ENCODE measurements around the gene PDE11A. TPM values are rescaled to one million over a fixed set of nuclear protein-coding genes. Genes with fewer than 3 reads are reported as not detected.
A peak's percentile ranks its signal among the peaks of the same experiment; 100 is the strongest.

Gene PDE11A
- total RNA-seq: 1 to 10 TPM in 1 of 2 donors, under 1 TPM in 1; 0.25 to 1.3 TPM
- polyA plus RNA-seq: under 1 TPM in 1 of 2 donors, not detected in 1; 0.11 TPM
- long read RNA-seq, donor 1: 0 reads
- long read RNA-seq, donor 2: 0 reads
- long read RNA-seq, donor 3: 0 reads
- long read RNA-seq, donor 4: 0 reads
- long read RNA-seq, donor 5: 0 reads

DNA sequence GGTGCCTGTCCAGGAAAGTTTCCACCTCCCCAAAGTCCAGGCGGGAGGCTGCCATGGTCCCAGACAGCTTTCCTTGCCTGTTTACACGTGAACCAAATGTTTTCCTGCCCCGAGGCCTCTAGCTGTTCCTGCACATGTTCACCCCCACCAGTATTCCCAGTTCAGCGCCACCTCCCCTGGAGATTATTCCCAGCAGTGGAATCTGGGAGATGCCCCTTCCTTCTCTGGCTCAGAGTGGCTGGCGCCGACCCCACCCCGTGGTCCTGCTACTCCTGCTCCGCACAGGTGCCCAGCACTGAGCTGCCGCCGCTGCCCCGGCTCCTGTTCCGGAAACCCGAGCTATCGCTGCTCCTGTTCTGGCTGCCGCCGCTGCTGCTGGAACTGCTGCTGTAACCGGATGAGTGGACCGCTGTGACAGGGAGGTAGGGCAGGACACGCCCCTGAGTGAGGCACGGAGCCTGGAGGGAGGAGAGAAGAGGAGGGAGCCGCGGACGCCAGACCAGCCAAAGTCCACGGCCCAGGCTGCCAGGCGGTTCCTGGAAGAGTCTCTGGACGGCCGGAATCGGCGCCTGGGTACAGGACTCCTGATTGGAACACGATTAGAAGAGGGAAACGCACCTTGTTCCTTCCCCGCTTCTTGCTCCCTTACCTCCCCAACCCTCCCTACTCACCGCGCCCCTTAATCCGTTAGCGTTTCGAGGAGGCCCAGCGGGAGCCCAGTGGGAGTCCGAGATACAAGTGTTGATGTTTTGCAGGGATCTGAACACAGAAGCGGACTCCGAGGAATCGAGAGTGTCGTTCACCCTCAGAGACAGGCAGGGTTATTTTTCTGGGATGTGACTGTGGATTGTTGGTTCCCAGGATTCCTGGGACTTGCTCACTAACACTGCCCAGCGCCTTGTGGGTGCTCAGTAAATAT is at the start of gene PDE11A:
PDE11A (minus strand) TSS at position 395 of the 919 bp plus-strand sequence; CDS start at position 55, 340 bp downstream.
- Histone ChIP-seq H3K9ac (ENCODE audit: insufficient read depth in 1 of 2, low read length in 2 of 2) (no peak within 1 kb of the TSS), H3K9me3 (ENCODE audit: control insufficient read depth in 4 of 4, insufficient read depth in 3 of 4, low read length in 3 of 4) (no peaks in the 10 kb centered on the region), H3K27ac (ENCODE audit: low read depth in 1 of 2, low read length in 1 of 2) (no peak within 1 kb of the TSS), H3K36me3 (ENCODE audit: control insufficient read depth in 4 of 4, insufficient read depth in 4 of 4, low read length in 4 of 4) (no peaks in the 10 kb centered on the region), H3K4me1 (ENCODE audit: control insufficient read depth in 5 of 5, insufficient read depth in 5 of 5, low read length in 5 of 5) (peaks cover 0 to 10% (median 0%) of the 10 kb centered on the region in 5 donors), H3K27me3 (ENCODE audit: control insufficient read depth in 3 of 3, insufficient read depth in 3 of 3, low read length in 2 of 3) (peaks cover 0 to 23% (median 16%) of the 10 kb centered on the region in 3 donors), H3K4me3 (peak within 1 kb of the TSS; percentile 18)
- ATAC-seq (ENCODE audit: insufficient read depth, low FRiP score): peak; percentile 87
- WGBS, 2 donors: 3 to 4% methylated on average over 40 to 44 of the region's 44 CpGs
- peak; percentile 68 to 78 (median 75) for DNase-seq
- TF ChIP-seq, protein P1, sequence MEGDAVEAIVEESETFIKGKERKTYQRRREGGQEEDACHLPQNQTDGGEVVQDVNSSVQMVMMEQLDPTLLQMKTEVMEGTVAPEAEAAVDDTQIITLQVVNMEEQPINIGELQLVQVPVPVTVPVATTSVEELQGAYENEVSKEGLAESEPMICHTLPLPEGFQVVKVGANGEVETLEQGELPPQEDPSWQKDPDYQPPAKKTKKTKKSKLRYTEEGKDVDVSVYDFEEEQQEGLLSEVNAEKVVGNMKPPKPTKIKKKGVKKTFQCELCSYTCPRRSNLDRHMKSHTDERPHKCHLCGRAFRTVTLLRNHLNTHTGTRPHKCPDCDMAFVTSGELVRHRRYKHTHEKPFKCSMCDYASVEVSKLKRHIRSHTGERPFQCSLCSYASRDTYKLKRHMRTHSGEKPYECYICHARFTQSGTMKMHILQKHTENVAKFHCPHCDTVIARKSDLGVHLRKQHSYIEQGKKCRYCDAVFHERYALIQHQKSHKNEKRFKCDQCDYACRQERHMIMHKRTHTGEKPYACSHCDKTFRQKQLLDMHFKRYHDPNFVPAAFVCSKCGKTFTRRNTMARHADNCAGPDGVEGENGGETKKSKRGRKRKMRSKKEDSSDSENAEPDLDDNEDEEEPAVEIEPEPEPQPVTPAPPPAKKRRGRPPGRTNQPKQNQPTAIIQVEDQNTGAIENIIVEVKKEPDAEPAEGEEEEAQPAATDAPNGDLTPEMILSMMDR (IDR thresholded peaks at IDR 0.05; ENCODE audit: control extremely low read depth, extremely low read depth): no peak

GRCh38 chr2:178119179-178119922 is 46.8 kb upstream of the PDE11A start:
- H3K27me3 ChIP-seq (ENCODE audit: control insufficient read depth in 3 of 3, insufficient read depth in 3 of 3, low read length in 2 of 3): no peaks in the 10 kb centered on the region
- H3K4me3 ChIP-seq: no peak overlapping the region
- H3K9ac ChIP-seq (ENCODE audit: insufficient read depth in 1 of 2, low read length in 2 of 2): no peak overlapping the region
- no peak overlapping the region for H3K27ac ChIP-seq (ENCODE audit: low read depth in 1 of 2, low read length in 1 of 2)
- no peaks in the 10 kb centered on the region for H3K9me3 ChIP-seq (ENCODE audit: control insufficient read depth in 4 of 4, insufficient read depth in 3 of 4, low read length in 3 of 4)
- ATAC-seq (ENCODE audit: insufficient read depth, low FRiP score) (no peak), DNase-seq (no peak)
- TF ChIP-seq, protein P1 (IDR thresholded peaks at IDR 0.05; ENCODE audit: control extremely low read depth, extremely low read depth): no peak
- WGBS, 2 donors: 85 to 90% methylated on average over 3 of the region's 3 CpGs
- H3K4me1 ChIP-seq (ENCODE audit: control insufficient read depth in 5 of 5, insufficient read depth in 5 of 5, low read length in 5 of 5): no peaks in the 10 kb centered on the region
- H3K36me3 ChIP-seq (ENCODE audit: control insufficient read depth in 4 of 4, insufficient read depth in 4 of 4, low read length in 4 of 4): peaks cover 4 to 13% (median 6%) of the 10 kb centered on the region in 4 donors

- Histone ChIP-seq H3K27ac (ENCODE audit: low read depth in 1 of 2, low read length in 1 of 2) (no peak overlapping the region), H3K4me3 (no peak overlapping the region), H3K9me3 (ENCODE audit: control insufficient read depth in 4 of 4, insufficient read depth in 3 of 4, low read length in 3 of 4) (no peaks in the 10 kb centered on the region), H3K4me1 (ENCODE audit: control insufficient read depth in 5 of 5, insufficient read depth in 5 of 5, low read length in 5 of 5) (peaks cover 0 to 12% (median 5%) of the 10 kb centered on the region in 5 donors), H3K27me3 (ENCODE audit: control insufficient read depth in 3 of 3, insufficient read depth in 3 of 3, low read length in 2 of 3) (no peaks in the 10 kb centered on the region), H3K9ac (ENCODE audit: insufficient read depth in 1 of 2, low read length in 2 of 2) (no peak overlapping the region), H3K36me3 (ENCODE audit: control insufficient read depth in 4 of 4, insufficient read depth in 4 of 4, low read length in 4 of 4) (peaks cover 4 to 10% (median 6%) of the 10 kb centered on the region in 4 donors)
- WGBS, 2 donors: 94 to 97% methylated on average over 1 of the region's 1 CpG
- TF ChIP-seq, protein P1 (IDR thresholded peaks at IDR 0.05; ENCODE audit: control extremely low read depth, extremely low read depth): no peak
- no peak for DNase-seq
- no peak for ATAC-seq (ENCODE audit: insufficient read depth, low FRiP score)
These were observed 45.1 kb upstream of the PDE11A start for GRCh38 chr2:178117725-178118124.

Measured in lung (tissue), 16 donors.